Loucy (cell line): ENCODE measurements around the gene OXLD1.
A peak's percentile ranks its signal among the peaks of the same experiment; 100 is the strongest.

Source experiments
- H2AFZ ChIP-seq: fragments of 200-600 bp; sonication (generic); 2 replicates; pipeline ENCODE4 v1.6.0; 2016; ENCODE audit warnings: antibody characterized with exemption, mild to moderate bottlenecking, low read length, moderate library complexity
- H3F3A ChIP-seq: fragments of 200-600 bp; 2 replicates; pipeline ENCODE4 v1.6.0; 2016; ENCODE audit warnings: antibody characterized with exemption, low read depth, mild to moderate bottlenecking
- H3K27me3 ChIP-seq: fragments of 200-600 bp; sonication (generic); 2 replicates; pipeline ENCODE4 v1.6.1; 2014; ENCODE audit warnings: low read length, mild to moderate bottlenecking; ENCODE audit not compliant: insufficient read depth, poor library complexity, severe bottlenecking
- H3K36me3 ChIP-seq: fragments of 200-600 bp; sonication (generic); 2 replicates; pipeline ENCODE4 v1.6.1; 2016; ENCODE audit warnings: low read length; ENCODE audit not compliant: insufficient read depth
- H3K4me1 ChIP-seq: fragments of 200-600 bp; sonication (generic); 2 replicates; pipeline ENCODE4 v1.5.1; 2014; ENCODE audit warnings: low read length, mild to moderate bottlenecking; ENCODE audit not compliant: insufficient read depth, poor library complexity, severe bottlenecking
- H3K4me2 ChIP-seq: fragments of 200-600 bp; sonication (generic); 2 replicates; pipeline ENCODE4 v1.6.0; 2014; ENCODE audit warnings: antibody characterized with exemption, low read length, low read depth, mild to moderate bottlenecking; ENCODE audit not compliant: poor library complexity, severe bottlenecking
- H3K4me3 ChIP-seq: fragments of 200-600 bp; sonication (generic); 2 replicates; pipeline ENCODE4 v1.5.1; 2014; ENCODE audit warnings: low read length, mild to moderate bottlenecking, mixed read lengths; ENCODE audit not compliant: poor library complexity, severe bottlenecking
- H3K79me2 ChIP-seq: fragments of 200-600 bp; sonication (generic); 2 replicates; pipeline ENCODE4 v1.6.1; 2014; ENCODE audit warnings: low read length; ENCODE audit not compliant: insufficient read depth
- H3K9ac ChIP-seq: fragments of 200-600 bp; sonication (generic); 2 replicates; pipeline ENCODE4 v1.6.0; 2014; ENCODE audit warnings: mild to moderate bottlenecking, low read depth, low read length, moderate library complexity; ENCODE audit not compliant: poor library complexity, severe bottlenecking
- H3K9me2 ChIP-seq: fragments of 200-600 bp; sonication (generic); replicated peaks from 2 replicates; pipeline ENCODE4 v1.6.1; 2016; ENCODE audit warnings: low read depth, low read length, mixed read lengths
- H3K9me3 ChIP-seq: fragments of 200-600 bp; sonication (generic); 2 replicates; pipeline ENCODE4 v1.6.1; 2014; ENCODE audit warnings: mild to moderate bottlenecking, antibody characterized with exemption, low read length, low read depth; ENCODE audit not compliant: insufficient read depth
- H4K20me1 ChIP-seq: fragments of 200-600 bp; sonication (generic); 2 replicates; pipeline ENCODE4 v1.6.0; 2014; ENCODE audit warnings: antibody characterized with exemption, low read length, mild to moderate bottlenecking; ENCODE audit not compliant: insufficient read depth, poor library complexity, severe bottlenecking
- CTCF ChIP-seq: fragments of 200-600 bp; sonication (generic); conservative IDR thresholded peaks from 2 replicates; pipeline ENCODE4 v1.5.1; 2014; ENCODE audit warnings: mild to moderate bottlenecking, antibody characterized with exemption, low read length
- EZH2phosphoT487 ChIP-seq: fragments of 200-600 bp; IDR thresholded peaks from 2 replicates; pipeline ENCODE4 v1.6.1; 2018; ENCODE audit warnings: antibody characterized with exemption, mild to moderate bottlenecking, moderate library complexity, borderline replicate concordance

The OXLD1 gene

GRCh38 chr17:81694810-81695209 lies 28.4 kb upstream of the OXLD1 start:
- Histone ChIP-seq H3K9me3 (no peaks in the 10 kb centered on the region), H3K4me1 (no peaks in the 10 kb centered on the region), H3K79me2 (peaks cover 14% of the 10 kb centered on the region; the same call in 1 of the 2 replicates), H2AFZ (no peak overlapping the region), H3K4me2 (no peak overlapping the region), H3K4me3 (no peak overlapping the region), H3F3A (no peaks in the 10 kb centered on the region), H3K9me2 (no peaks in the 10 kb centered on the region), H3K9ac (no peak overlapping the region), H4K20me1 (peaks cover 4% of the 10 kb centered on the region), H3K27me3 (no peaks in the 10 kb centered on the region), H3K36me3 (peaks cover 76% of the 10 kb centered on the region; the same call in 1 of the 2 replicates)
- TF ChIP-seq CTCF (no peak), EZH2phosphoT487 (no peak)

- Histone ChIP-seq H3K4me2 (no peak overlapping the region), H3K27me3 (no peaks in the 10 kb centered on the region), H2AFZ (no peak overlapping the region), H4K20me1 (peaks cover 4% of the 10 kb centered on the region), H3K4me1 (no peaks in the 10 kb centered on the region), H3K9me2 (no peaks in the 10 kb centered on the region), H3K9ac (no peak overlapping the region), H3K4me3 (no peak overlapping the region), H3K9me3 (no peaks in the 10 kb centered on the region), H3F3A (no peaks in the 10 kb centered on the region), H3K36me3 (peaks cover 87% of the 10 kb centered on the region; the same call in 1 of the 2 replicates), H3K79me2 (peaks cover 20% of the 10 kb centered on the region; the same call in 1 of the 2 replicates)
- TF ChIP-seq EZH2phosphoT487 = no peak
- TF ChIP-seq CTCF = peak; percentile 35
These were observed 27.3 kb upstream of the OXLD1 start for GRCh38 chr17:81693509-81694210.

- Histone ChIP-seq H3K4me2 (no peak overlapping the region), H3K9me3 (no peaks in the 10 kb centered on the region), H3K9me2 (no peaks in the 10 kb centered on the region), H2AFZ (no peak overlapping the region), H3F3A (no peaks in the 10 kb centered on the region), H3K9ac (no peak overlapping the region), H3K4me1 (no peaks in the 10 kb centered on the region), H3K36me3 (peaks cover 83% of the 10 kb centered on the region; the same call in 1 of the 2 replicates), H4K20me1 (no peaks in the 10 kb centered on the region), H3K4me3 (no peak overlapping the region), H3K27me3 (no peaks in the 10 kb centered on the region), H3K79me2 (peaks cover 29% of the 10 kb centered on the region; the same call in 1 of the 2 replicates)
- no peak for TF ChIP-seq EZH2phosphoT487
- TF ChIP-seq CTCF = no peak
These were observed 25.2 kb upstream of the OXLD1 start for GRCh38 chr17:81691608-81692007.
